HG03039 (cell line): ENCODE results near the gene ADGRL1.
"Not testable (repeated sequence)": the region's sequence is repeated elsewhere in the genome, so short reads cannot be mapped to it uniquely, and the experiment has no call there.

Experiments used
- ATAC-seq: cut with Tn5 transposase; IDR thresholded peaks from one replicate; pipeline ENCODE4 v1.9.1; 2021; ENCODE audit warnings: mild to moderate bottlenecking, moderate library complexity; ENCODE audit not compliant: unreplicated experiment

Gene ADGRL1

DNA sequence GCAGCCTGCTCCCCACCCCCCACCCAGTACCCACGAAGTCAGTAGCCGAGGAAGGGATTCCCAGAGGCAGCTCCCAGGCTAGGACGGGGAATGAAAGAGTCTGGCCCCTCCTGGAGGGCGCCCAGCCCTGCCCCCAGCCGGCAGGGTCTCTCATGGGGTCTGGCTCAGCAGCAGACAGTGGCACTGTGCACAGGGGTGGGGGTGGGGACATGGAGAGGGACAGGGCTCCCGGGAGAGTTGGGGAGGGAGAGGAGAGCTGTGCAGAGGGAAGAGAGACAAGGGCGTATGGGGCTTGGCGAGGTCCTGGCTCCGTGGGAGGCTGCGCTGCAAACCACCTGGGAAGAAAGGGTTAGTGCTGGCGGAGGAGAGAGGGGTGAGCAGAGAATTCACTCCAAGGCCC lies 41.9 kb downstream of the ADGRL1 start:
- ATAC-seq, result no peak

GRCh38 chr19:14162871-14163297 lies 43.1 kb downstream of the ADGRL1 start:
- ATAC-seq, result no peak

DNA sequence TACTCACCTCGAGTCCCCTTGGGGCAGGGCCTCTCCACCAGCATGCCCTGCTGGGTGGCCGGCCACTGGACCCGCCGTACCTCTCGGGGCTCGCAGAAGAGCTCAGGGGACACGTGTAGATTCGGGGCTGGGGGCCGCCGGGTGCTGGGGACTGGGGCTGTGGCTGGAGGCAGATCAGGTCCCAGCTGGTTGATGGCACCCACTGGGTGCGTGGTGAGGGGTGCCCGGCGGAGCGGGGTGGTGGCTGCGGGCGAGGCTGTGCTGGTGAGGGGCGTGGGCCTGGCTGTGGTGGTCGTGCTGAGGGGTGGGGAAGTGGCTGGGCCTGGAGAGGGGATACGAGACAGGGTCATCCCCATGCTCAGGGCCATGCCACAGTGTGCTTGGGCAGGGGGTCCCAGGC lies 44.7 kb downstream of the ADGRL1 start:
- ATAC-seq, result no peak

- no peak for ATAC-seq
Observed at GRCh38 chr19:14160017-14160703, 45.8 kb downstream of the ADGRL1 start.

- ATAC-seq, result no peak
Observed at GRCh38 chr19:14159059-14159458, 46.9 kb downstream of the ADGRL1 start.

- ATAC-seq, result no peak
Observed at GRCh38 chr19:14158276-14159023, 47.5 kb downstream of the ADGRL1 start.

- no peak for ATAC-seq
Observed at GRCh38 chr19:14156971-14157717, 48.8 kb downstream of the ADGRL1 start.

DNA sequence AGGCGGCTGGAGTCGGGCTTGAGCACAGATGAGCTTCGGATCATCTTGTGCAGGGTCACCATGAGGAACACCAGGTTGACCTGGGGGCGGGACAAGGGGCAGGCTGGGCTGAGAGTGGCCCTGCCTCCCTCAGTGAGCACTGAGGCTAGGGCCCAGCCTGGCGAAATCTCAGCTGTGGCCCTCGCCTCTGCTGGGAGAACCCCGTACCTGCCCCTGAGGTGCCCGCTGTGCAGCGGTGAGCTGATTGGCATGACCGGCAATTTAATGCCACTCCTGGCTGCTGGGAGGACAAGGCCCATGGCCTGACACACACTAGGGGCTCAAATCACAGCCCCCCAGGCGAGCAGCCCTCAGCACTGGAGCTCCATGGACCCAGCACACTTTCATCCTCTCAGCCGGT lies 49.8 kb downstream of the ADGRL1 start:
- no peak for ATAC-seq

DNA sequence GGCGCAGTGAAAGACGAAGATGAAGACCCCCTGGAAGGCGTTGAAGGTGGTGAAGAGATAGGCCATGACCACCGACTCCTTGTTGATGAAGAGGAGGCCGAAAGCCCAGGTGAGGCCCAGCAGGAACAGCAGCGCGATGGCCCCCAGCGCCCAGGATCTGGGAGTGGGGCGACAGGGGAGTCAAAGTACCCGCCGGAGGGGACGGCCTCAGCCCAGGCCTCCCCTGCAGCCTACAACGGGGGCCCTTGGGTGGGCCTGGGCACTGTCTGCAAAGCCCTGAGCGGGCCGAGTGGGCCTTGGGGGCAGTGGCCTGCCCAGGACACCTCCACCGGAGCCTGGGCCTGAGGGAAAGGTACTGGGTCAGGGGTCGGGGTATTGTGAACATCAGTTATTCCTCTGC lies 50.6 kb downstream of the ADGRL1 start:
- no peak for ATAC-seq

DNA sequence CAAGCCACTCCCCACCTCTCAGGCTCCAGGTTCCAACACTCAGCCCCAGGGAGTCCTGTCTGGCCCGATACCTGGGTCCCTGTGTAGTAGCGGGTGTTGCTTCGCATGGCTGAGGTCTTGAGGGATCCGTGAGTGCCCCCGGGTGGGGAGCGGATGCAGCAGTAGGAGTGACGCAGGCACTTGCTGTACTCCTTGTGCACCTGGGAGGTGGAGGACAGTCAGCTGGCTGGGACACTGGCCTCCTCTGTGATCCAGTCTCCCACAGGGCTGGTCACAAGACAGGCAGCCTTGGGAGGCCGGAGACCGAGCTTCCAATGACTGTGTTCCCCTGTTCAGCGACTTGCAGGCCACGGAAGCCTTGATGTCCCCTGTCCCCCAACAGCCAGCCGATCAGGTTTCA lies 53.3 kb downstream of the ADGRL1 start:
- ATAC-seq, result no peak

DNA sequence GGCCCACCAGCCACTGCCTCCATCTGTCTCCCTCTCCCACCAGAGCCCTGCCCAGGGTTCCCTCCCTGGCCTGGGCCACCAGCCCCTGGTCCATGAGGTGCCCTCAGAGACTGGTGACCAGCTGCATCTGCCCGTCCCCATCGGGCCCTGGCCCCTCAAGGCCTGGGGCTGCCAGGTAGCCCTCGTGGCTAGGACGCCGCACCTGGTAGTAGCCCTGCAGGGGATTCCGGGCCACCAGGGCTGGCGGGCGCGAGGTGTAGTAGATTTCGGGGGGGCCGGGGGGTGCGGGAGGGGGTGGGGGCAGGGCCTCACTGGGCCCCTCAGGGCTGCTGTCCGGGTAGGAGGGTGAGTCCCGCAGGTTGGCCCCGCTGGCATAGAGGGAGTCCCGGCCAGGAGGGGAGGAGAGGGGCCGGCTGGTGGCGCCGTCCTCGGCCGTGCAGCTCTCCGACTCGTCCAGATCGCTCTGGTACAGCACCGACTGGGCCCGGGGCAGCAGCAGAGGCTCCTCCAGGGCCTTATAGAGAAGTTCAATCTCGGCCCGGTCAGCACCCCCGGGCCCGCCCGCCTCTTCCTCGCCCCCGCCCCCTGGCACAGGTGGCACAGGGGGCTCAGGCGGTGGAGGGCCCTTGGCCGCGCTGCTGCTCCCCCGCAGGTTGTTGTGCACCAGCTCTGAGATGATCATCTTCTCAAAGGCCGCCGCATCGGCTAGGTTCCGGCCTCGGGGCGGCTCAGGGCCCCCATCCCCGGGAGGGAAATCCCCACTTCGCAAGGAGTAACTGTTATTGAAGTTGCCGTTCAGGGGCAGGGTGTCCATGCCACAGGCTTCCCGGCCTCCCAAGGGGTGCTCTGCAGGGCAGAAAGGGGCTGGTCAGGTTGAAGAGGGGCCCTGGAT lies 55.0 kb downstream of the ADGRL1 start:
- no peak for ATAC-seq

GRCh38 chr19:14150041-14150769 lies 55.8 kb downstream of the ADGRL1 start:
- no peak for ATAC-seq

DNA sequence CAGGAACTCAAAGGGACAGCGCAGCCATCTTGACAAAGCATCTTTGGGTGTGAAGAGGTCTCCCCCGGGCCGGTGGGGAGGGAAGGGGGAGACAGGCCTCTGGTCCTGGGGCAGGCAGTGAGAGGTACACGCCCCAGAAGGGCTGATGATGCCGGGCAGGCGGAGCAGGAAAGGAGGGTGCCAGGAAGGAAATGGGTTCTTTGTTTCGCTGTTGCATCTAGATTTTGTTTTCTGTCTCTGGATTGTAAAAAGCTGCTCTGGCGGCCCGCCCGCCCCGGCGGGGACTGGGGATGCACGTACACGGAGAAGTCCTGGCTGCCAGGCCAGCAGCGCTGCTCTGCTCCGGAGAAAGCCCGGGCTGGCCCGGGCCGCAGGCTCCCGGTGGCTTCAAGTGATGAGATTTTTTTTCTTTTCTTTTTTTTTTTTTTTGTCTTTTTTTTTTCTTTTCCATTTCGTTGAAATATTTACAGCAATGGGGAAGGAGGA lies 56.4 kb downstream of the ADGRL1 start:
- ATAC-seq, result no peak

DNA sequence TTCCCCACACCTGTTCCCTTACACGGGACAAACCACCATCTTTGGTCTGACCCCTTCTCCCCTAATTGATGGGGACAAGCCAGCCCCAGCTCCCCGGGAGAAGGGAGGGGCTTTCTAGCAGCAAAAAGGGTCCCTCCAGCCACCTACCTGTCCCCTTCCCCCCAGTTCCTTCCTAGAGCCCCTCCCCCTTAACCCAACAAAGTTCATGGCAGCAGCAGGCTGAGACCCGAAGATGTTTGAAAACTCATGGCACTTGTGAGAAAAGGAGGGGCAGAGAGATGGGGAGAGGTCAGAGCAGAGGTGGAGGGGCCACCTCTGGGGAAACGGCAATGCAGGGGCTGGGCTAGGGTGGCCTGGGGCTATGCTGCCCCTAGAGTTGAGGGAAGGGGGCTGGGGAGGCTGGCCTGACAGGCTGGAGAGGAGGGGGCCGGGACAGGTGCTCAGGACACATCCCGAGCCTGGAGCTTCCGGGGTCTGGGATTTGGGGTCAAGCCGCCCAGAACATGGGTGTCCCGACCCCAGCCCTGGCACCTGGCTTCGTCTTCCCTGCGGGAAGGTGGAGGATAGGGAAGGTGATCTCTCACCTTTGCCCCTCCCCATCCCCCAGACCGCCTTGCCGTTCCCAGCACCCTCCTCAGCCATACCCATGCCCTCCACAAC lies 57.1 kb downstream of the ADGRL1 start:
- no peak for ATAC-seq

DNA sequence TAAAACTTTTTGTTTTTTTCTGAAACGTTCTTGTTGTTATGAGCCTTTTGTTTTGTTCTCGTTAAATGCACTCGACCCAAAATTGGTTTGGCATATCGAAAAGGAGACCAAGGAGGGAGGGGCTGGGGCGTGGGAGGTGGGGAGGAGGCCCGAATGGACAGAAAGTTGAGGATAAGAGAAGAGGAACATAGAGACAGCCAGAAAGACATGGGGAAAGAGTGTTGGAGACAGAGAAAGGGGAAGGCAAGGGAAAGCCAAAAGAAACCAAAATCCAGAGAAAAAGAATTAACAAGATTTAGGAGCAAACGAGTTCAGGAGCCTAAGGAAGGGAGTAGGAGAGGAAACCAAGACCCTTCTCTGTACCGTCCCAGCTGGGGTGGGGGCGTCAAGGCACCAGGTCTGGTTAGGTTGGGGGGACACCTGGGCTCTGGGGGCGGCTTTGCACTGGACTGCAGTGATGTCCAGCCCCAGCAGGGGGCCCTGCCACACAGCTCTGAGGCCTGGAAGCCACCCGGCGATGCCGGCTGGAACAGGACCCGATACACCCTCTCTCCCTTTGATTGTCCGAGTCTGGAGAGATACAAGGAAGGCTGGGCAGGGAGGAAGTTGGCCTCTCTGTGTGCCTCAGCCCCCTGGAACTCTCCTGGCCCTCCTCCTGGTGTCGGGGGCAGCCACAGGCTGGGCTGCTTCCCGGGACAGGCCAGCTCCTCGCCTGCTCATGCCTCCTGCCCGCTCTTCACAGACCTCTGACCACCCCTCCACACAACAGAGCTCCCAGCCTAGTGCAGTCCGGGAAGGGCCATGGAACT lies 58.0 kb downstream of the ADGRL1 start:
- no peak for ATAC-seq

DNA sequence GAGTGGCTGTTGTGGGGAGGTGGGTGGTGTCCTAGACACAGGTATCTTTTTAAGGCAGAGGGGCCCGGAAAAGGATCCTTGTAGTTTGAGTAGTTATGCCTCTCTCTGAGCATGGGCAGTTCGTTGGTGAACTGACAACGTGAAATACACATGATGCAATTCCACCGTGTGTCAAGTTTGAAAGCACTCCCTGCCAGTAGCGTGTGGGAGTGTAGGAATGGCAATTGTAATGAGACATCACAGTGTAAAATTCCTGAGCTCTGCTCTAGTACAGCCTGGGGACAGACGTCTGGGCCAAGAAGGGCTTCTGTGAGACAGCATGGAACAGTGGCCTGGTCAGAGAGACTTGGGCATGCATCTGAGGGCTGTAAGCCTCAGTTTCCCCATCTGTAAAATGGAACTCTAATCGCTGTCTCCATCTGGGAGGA lies 59.2 kb downstream of the ADGRL1 start:
- no peak for ATAC-seq

- ATAC-seq, result not testable (repeated sequence)
Observed at GRCh38 chr19:14146169-14146568, 59.8 kb downstream of the ADGRL1 start.

GRCh38 chr19:14145381-14145780 lies 60.6 kb downstream of the ADGRL1 start:
- no peak for ATAC-seq
